CD1c-positive myeloid dendritic cell (primary cell): ENCODE results near the gene SLC38A8.

Experiments used
- DNase-seq: peaks from one replicate; pipeline ENCODE4 v3.0.0-alpha.2; 2016; ENCODE audit errors: extremely low spot score

The SLC38A8 gene

GRCh38 chr16:84000989-84001642, 41.5 kb downstream of the SLC38A8 start:
- DNase-seq: no peak

GRCh38 chr16:83998091-83998490, 44.5 kb downstream of the SLC38A8 start:
- DNase-seq: no peak

GRCh38 chr16:83996481-83997252, 45.9 kb downstream of the SLC38A8 start:
- DNase-seq: no peak

- DNase-seq: peak; percentile 3
Observed at GRCh38 chr16:83995754-83996153, 46.8 kb downstream of the SLC38A8 start.

GRCh38 chr16:83994703-83995102, 47.9 kb downstream of the SLC38A8 start:
- no peak for DNase-seq

- DNase-seq: peak; percentile 81
Observed at GRCh38 chr16:83994087-83994486, 48.5 kb downstream of the SLC38A8 start.

GRCh38 chr16:83992624-83993023, 50.0 kb downstream of the SLC38A8 start:
- no peak for DNase-seq

- DNase-seq: no peak
Observed at GRCh38 chr16:83990492-83990891, 52.1 kb downstream of the SLC38A8 start.

- DNase-seq: no peak
Observed at GRCh38 chr16:83989300-83989699, 53.3 kb downstream of the SLC38A8 start.

GRCh38 chr16:83983491-83983890, 59.1 kb downstream of the SLC38A8 start:
- no peak for DNase-seq

GRCh38 chr16:83981799-83982198, 60.8 kb downstream of the SLC38A8 start:
- no peak for DNase-seq

GRCh38 chr16:83980794-83981193, 61.8 kb downstream of the SLC38A8 start:
- DNase-seq: no peak

- no peak for DNase-seq
Observed at GRCh38 chr16:83979441-83979840, 63.2 kb downstream of the SLC38A8 start.

- DNase-seq: no peak
Observed at GRCh38 chr16:83978401-83978904, 64.1 kb downstream of the SLC38A8 start.

- DNase-seq: no peak
Observed at GRCh38 chr16:83977056-83977815, 65.4 kb downstream of the SLC38A8 start.

- DNase-seq: no peak
Observed at GRCh38 chr16:83975590-83976260, 66.9 kb downstream of the SLC38A8 start.

GRCh38 chr16:83974475-83974874, 68.1 kb downstream of the SLC38A8 start:
- DNase-seq: no peak

GRCh38 chr16:83973581-83974385, 68.8 kb downstream of the SLC38A8 start:
- DNase-seq: no peak

GRCh38 chr16:83973077-83973476, 69.5 kb downstream of the SLC38A8 start:
- no peak for DNase-seq

- DNase-seq: no peak
Observed at GRCh38 chr16:83972256-83973008, 70.2 kb downstream of the SLC38A8 start.
